Dedifferentiated amniotic fluid mesenchymal stem cell (primary cell): ENCODE results near the gene TAF7.
"Not testable (repeated sequence)": the region's sequence is repeated elsewhere in the genome, so short reads cannot be mapped to it uniquely, and the experiment has no call there.

Experiments used
- DNase-seq: peaks from one replicate; pipeline ENCODE4 v3.0.0-alpha.2; 2016; ENCODE audit errors: extremely low spot score

Gene TAF7

DNA sequence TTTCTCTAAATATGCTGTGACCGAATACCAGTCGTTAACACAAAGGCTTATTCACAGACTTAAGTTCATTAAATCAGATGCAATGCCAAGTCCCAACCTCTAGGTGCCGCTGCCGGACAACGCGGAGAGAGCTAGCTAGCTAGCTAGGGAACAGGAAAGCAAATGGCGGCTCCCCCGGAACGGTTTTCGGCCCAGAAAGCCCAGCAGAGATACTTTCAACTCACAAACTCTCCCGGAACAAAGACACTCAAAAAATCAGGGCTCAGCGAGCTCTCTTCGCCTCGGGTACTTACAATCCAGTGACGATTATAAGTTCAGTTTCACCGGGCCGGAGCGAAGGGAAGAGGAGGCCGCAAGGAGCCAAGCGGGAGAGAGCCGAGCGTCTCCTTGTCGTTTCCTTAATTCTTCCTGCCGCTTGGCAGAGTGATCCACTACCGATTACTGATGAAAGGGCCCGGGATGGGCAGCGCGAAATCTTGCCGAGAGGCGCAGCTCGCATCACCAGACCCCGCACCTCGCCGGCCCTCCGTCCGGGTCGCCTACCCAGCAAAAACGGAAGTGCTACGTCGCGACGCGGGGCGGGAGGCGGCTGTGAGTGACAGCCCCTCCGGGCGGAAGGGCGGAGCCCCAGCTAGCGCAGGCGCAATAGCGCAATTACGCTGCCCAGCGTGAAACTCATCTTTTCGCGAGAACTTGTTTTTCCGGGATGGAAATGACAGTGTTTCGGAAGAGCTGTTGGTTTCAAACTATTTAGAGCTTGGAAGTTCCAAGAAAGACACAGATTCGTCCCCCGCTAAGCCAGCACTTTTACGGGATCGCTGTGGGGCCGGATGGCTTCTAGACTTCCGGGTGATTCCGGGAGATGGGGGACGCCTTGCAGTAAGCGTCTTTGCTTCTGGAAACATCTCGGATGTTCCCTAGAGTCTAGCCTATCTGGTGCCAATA is at the start of gene TAF7:
Gene TAF7 (minus strand): TSS at position 560 of the 945 bp plus-strand sequence. CDS start 740 bp downstream, outside the sequence.
- DNase-seq: peak; percentile 97

DNA sequence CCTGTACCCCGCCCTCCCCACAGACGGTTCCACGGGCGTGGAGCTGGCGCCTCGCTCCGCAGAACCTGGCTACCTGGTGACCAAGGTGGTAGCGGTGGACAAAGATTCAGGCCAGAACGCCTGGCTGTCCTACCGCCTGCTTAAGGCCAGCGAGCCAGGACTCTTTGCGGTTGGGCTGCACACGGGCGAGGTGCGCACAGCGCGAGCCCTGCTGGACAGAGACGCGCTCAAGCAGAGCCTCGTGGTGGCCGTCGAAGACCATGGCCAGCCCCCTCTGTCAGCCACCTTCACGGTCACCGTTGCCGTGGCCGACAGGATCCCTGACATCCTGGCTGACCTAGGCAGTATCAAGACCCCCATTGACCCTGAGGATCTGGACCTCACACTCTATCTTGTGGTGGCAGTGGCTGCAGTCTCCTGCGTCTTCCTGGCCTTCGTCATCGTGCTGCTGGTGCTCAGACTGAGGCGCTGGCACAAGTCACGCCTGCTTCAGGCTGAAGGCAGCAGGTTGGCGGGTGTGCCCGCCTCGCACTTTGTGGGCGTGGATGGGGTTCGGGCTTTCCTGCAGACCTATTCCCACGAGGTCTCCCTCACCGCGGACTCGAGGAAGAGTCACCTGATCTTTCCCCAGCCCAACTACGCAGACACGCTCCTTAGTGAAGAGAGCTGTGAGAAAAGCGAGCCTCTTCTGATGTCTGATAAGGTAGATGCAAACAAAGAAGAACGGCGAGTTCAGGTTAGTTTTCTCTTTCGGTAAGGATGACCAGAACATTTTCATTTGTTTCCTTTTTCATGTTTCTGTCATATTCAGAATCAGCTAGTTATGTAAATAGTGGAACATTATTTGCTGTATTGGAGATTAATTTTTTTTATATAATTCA is 45.7 kb upstream of the TAF7 start:
- DNase-seq: no peak

GRCh38 chr5:141363952-141364660 is 43.5 kb upstream of the TAF7 start, which contains the start of gene PCDHGA5:
TSS of gene PCDHGA5 (plus strand) at chr5:141364162. CDS start at chr5:141364331, 169 bp downstream.
- DNase-seq: no peak

DNA sequence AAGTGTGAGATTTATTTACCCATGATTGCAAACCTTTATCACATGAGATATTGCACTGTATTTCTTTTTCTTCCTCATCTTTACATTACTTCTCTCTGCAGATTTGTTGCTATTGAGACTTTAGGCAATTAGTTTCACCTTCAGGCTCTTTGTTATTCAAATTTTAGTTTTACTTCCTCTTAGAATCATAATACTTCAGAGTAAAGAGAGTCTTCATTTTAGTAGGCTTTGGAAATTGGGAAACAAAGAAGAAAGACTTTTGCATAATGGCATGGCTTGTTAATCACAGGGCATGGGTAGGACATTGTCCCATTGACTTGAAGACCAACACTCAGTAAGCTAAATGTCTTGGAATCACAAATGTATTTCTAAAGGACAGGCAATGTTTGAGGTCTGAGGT is 42.1 kb upstream of the TAF7 start:
- DNase-seq: no peak

- no peak for DNase-seq
Measured at GRCh38 chr5:141360685-141361084, 40.1 kb upstream of the TAF7 start.

DNA sequence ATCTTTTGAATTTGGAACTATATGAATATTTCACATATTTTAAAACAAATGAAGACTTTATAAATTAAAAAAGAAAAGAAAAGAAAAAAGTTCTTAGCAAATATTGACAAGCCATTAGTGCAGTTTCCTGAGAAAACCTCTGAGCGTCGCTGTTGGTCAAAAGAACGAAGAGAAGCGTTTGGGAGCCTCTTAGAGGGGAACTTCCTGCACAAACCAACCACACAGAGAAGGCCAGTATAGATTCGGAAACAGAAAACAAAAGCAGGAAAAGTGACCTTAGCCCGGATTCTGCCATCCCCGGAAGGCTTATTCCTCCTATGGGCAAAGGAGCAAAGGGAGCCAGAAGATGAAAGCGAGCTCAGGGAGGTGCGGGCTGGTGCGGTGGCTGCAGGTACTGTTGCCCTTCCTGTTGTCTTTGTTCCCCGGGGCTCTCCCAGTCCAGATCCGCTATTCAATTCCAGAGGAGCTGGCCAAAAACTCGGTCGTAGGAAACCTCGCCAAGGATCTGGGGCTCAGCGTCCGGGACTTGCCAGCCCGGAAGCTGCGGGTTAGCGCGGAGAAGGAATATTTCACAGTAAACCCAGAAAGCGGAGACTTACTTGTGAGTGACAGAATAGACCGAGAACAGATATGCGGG is 39.3 kb upstream of the TAF7 start, which contains the start of gene PCDHGB2:
Gene PCDHGB2 (plus strand): TSS at position 205 of the 637 bp plus-strand sequence. CDS start 142 bp downstream, at position 347.
- no peak for DNase-seq

DNA sequence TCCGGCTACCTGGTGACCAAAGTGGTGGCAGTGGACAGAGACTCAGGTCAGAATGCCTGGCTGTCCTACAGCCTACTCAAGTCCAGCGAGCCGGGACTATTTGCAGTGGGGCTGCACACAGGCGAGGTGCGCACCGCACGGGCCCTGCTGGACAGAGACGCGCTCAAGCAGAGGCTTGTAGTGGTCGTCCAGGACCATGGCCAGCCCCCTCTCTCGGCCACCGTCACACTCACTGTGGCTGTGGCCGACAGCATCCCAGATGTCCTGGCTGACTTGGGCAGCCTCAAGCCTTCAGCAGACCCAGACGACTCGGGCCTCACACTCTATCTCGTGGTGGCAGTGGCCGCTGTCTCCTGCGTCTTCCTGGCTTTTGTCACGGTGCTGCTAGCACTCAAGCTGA is 36.4 kb upstream of the TAF7 start:
- no peak for DNase-seq

GRCh38 chr5:141356133-141356532 is 35.5 kb upstream of the TAF7 start:
- no peak for DNase-seq

GRCh38 chr5:141355641-141356040 is 35.1 kb upstream of the TAF7 start:
- no peak for DNase-seq

- no peak for DNase-seq
Measured at GRCh38 chr5:141354900-141355469, 34.4 kb upstream of the TAF7 start, which contains the start of gene PCDHGA4. TSS of gene PCDHGA4 (plus strand) at chr5:141355021. CDS start at chr5:141355108, 87 bp downstream.

GRCh38 chr5:141351591-141351990 is 31.0 kb upstream of the TAF7 start:
- no peak for DNase-seq

GRCh38 chr5:141349917-141350619 is 29.5 kb upstream of the TAF7 start, which contains the start of gene PCDHGB1:
TSS of gene PCDHGB1 (plus strand) at chr5:141350099. CDS start at chr5:141350261, 162 bp downstream.
- peak; percentile 43 for DNase-seq

- not testable (repeated sequence) for DNase-seq
Measured at GRCh38 chr5:141346017-141346416, 25.4 kb upstream of the TAF7 start.

DNA sequence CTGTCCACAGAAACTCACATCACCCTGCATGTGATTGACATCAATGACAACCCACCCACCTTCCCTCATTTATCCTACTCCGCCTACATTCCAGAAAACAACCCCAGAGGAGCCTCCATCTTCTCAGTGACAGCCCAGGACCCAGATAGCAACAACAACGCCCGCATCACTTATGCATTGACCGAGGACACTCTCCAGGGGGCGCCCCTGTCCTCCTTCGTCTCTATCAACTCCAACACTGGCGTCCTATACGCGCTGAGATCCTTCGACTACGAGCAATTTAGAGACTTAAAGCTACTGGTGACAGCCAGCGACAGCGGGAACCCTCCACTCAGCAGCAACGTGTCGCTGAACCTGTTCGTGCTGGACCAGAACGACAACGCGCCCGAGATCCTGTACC is 24.7 kb upstream of the TAF7 start:
- DNase-seq: no peak

DNA sequence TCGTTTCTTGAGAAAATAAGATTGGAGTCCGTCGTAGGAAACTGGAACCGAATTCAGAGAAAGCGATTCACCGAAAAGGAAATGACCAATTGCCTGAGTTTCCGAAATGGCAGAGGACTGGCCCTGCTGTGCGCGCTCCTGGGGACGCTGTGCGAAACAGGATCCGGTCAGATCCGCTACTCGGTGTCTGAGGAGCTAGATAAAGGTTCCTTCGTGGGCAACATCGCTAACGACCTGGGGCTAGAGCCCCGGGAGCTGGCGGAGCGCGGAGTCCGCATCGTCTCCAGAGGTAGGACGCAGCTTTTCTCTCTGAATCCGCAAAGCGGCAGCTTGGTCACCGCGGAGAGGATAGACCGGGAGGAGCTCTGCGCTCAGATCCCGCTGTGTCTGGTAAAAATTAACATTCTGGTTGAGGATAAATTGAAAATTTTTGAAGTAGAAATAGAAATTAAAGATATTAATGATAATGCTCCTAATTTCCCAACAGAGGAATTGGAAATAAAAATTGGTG is 23.4 kb upstream of the TAF7 start:
- DNase-seq: no peak

DNA sequence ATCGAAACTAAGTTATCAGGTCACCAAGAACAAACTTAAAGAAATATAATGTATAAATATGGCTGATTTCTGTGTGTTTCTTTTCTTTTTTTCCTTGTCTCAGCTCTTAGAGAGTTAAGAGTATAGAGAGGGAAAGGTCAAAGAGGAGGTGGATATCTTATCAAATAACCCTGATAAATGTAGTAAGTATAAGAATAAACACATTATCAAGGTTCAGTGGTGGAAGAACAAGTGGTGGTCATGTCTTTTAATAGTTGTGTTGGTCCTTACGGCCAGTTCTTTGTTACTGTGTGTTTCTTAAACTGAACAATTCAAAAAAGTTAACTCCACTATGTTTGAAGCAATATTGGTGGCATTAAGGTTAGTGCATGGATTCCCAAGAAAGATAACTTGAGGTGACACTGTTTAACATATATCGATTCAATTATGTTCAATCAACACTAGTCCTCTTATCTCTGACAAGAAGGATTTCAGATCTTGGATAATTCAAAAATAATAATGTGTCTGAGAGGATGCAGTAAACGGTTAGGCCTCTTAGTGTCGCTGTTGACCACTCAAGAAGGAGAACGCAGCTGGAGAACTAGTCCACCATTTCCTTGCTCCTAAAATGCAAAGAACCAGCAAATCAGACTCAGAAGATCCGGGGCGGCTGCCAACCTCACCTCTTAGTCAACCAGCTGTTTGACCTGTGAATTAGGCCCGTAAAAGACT is 22.8 kb upstream of the TAF7 start, which contains the start of gene PCDHGA3:
Gene PCDHGA3 (plus strand): TSS at position 588 of the 711 bp plus-strand sequence. CDS start 205 bp downstream, outside the sequence.
- no peak for DNase-seq

GRCh38 chr5:141342773-141343172 is 22.2 kb upstream of the TAF7 start:
- DNase-seq: no peak

GRCh38 chr5:141340781-141341354 is 20.3 kb upstream of the TAF7 start:
- DNase-seq: not testable (repeated sequence)
